ENCODE data around the gene LRGUK. TPM values are rescaled to one million over a fixed set of nuclear protein-coding genes. Genes with fewer than 3 reads are reported as not detected.

LRGUK gene
- total RNA-seq, 1 experiment from 2014 or later, result not detected

DNA sequence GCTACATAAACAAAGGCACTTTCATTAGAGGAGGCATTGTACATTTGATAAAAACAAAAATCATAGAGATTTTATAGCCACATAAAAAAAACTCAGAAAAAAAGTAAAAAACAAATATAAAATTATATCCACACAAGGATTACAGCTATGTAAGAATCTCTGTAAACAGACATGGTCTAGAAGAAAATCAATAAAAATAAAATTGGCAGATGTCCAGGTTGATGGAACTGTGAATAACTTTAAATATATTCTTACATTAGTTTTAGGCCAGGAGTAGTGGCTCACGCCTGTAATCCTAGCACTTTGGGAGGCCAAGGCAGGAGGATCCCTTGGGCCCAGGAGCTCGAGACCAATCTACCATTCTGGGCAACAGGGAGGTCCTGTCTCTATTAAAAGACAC lies 170.3 kb downstream of the LRGUK start:
- DNase-seq (ENCODE audit: low read depth), result no peak

DNA sequence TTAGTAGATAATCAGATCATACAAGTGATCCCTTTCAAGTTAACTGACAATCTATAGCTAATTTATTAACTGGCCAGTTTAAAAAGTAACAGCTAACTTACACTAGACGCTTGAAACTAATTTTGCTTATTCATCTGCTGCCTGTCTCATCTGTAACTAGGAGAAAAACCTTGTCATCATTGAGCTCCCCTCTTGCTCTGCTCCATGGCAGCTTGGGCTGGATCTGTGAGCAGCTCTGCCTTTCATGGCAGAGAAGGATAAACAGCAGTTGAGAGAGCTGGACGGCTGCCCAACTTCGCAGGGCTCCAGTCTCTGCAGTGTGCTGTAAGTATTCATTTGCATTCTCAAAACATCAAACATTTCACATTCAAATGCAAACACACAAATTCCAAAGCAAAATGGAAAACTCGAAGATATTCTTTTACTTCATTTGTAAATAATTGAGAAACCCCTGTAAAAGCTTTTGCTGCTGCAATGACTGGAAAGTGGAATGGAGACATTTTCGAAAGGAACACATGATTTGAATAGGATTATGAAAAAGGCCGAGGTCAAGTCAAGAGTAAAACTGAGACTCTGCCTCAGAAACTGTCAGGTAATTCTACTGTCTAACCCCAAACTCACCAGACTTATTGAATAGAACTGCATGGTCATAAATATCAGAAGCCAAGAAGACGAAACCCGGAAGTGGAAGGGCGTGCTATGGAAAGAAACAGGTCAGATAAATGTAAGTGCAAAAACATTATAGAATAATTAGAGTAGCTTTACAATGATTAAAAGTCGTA lies 172.0 kb downstream of the LRGUK start:
- no peak for DNase-seq (ENCODE audit: low read depth)

DNA sequence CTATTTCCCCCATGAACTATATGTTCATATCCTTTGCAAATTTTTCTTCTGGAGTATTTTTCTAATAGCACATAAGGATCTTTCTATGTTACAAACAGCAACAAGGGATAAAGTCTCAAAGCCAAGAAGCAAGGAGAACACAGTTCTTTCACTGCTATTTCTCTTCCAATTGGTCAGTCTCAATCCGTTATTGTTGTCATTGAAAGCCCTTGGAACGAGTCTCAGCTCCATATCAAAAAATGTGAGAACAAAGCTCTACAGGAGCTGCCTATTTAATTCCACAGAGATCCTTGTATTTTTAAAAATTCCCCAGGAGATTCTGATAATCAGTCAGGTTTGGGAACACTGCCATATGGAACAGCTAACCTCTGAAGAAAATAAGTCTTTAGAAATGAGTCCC lies 173.8 kb downstream of the LRGUK start:
- no peak for DNase-seq (ENCODE audit: low read depth)

DNA sequence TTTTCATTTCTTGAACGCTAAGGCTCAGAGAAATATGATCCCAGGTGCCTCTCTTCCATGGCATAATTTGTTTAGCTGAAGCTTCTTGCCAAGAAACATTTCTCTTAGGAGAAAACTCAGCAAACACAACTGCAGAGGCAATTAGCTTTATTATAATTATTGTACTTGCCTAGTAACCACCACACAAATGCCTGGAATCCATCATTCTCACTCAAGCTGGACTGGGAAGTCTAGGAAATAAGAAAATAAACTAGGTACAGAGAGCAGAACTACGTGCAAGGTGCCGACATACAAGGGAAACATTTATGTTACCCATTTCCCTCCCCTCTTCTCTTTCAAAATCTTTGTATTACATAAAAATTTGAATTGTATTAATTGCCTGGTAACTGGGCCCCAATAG lies 174.5 kb downstream of the LRGUK start:
- DNase-seq (ENCODE audit: low read depth), result no peak

DNA sequence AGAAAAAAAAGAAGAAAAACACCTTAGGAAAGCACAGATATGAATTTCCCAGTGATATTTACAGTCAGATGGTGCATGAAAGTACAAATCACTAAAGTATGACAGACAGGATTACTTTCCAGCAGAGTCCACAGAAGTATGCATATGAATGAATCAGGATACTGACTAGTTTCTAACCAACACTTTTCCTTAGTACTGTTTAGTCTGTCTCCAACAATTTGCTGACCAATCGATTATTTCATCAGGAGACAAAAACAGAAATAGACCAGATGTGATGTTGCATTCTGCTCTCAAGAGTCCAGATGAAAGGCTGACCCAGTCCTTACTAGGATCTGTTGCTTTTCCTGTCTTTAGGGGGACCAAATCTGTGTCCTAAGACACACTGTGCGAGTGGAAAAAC lies 175.0 kb downstream of the LRGUK start:
- DNase-seq (ENCODE audit: low read depth), result no peak

DNA sequence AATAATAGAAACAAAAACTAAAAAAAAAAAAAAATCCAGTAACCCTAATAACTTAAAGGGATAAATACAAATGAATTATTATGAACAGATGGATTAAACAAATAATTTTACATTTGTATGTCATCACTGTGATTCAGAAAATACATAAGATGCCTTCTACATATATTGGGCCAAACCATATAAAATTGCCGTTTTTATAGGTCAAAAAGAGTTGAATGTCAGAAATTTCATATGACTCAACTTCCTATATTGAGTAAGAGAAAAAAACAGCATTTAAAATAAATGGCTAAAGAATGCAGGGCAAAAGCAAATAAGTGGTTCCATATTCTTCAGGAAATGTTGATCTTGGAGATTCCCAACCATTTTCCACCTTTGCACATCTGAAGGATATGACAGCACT lies 180.2 kb downstream of the LRGUK start:
- DNase-seq (ENCODE audit: low read depth), result peak; percentile 39

DNA sequence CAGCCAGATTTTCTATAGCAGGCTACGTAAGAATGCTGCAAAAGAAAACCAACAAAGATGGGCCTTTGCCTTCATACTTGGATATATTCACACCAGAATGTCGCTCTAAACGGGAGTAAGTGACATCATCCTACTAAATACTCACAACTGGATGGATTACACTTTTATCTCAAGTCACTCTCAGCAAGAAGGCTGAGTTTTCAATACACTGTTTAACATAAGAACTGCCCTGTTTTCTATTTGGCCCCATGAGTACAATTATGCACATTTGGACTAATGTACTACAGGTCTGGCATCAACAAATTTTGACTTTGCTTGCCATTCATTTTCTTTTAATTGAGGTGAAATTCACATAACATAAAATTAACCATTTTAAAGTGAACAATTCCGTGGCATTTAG lies 181.4 kb downstream of the LRGUK start:
- no peak for DNase-seq (ENCODE audit: low read depth)

DNA sequence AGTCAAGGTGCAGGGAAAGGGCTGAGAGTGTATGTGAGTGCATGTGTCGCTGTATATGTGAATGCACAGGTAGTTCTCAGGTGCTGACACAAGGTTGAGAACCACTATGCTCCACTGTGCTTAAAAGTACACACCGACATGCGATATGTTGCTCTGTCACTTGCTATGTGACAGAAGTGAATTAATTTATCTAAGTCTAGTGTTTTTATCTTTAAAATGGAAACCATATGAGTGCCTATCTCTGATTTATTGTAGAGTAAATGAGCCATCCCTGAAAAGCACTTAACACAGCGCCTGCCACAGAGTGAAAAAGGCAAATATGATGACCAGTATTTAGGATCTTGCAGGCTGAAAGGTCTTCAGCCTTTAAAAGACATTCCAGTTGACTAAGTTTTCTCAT lies 184.7 kb downstream of the LRGUK start:
- no peak for DNase-seq (ENCODE audit: low read depth)

DNA sequence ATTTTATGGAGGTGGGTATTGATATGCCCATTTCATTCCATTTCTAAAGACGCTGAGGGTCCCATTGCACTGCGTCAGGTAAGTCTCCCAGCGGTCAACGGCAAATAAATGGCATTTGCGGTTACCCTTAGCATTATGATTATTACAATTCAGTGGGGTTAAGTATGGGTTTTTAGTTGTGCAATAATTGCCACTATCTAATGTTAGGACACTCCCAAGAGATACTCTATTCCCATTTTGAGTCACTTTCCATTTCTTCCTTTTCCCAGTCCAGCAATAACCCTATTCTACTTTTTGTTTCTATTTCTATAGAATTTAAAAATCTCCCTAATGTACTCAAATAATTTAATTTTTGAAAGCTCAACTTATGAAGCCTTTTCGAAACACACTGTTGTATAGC lies 185.6 kb downstream of the LRGUK start:
- no peak for DNase-seq (ENCODE audit: low read depth)

DNA sequence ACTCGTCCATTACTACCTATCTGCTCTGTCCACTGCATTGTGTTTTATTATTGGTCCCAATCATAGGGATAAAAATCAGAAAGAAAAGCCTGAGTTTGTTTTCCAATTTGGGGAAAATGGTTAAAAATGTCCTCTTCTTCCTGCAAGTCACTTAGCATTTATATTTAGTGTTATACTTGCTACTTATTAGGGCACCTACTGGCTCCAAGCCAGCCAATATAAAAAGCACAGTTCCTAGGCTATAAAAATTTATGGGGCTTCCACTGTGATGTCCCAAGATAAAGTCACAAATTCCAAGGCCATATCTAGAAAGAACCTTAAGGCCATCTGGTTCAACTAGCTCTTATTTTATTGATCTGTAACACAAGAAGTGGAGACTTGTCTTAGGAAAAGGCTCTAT lies 186.4 kb downstream of the LRGUK start:
- no peak for DNase-seq (ENCODE audit: low read depth)

Other genes starting within 250 kb of the LRGUK start
- 28.3 and 44.3 TPM in 2 replicates for gene SLC35B4, start 189.6 kb downstream of the LRGUK start, total RNA-seq (2014; rRNA removed; shearing (Covaris generic))

Data from HT1080 (cell line).